Hepatocyte (in vitro differentiated cells): ENCODE measurements around the gene TEX22.

Experiments
- EZH2 ChIP-seq: fragments of 200-600 bp; sonication (generic); IDR thresholded peaks from 2 replicates; pipeline ENCODE4 v1.6.1; 2016; ENCODE audit warnings: antibody characterized with exemption, mild to moderate bottlenecking, borderline replicate concordance
- EZH2phosphoT487 ChIP-seq: fragments of 200-600 bp; sonication (generic); IDR thresholded peaks from one replicate; pipeline ENCODE4 v1.6.1; 2018; ENCODE audit warnings: antibody characterized with exemption, mild to moderate bottlenecking, low read depth, moderate library complexity; ENCODE audit not compliant: unreplicated experiment, severe bottlenecking
- TF ChIP-seq, protein P1 (sequence below): fragments of 200-600 bp; sonication (generic); IDR thresholded peaks from 2 replicates; pipeline ENCODE4 v1.5.1; 2016; ENCODE audit warnings: antibody characterized with exemption, mild to moderate bottlenecking; ENCODE audit not compliant: poor library complexity

DNA sequence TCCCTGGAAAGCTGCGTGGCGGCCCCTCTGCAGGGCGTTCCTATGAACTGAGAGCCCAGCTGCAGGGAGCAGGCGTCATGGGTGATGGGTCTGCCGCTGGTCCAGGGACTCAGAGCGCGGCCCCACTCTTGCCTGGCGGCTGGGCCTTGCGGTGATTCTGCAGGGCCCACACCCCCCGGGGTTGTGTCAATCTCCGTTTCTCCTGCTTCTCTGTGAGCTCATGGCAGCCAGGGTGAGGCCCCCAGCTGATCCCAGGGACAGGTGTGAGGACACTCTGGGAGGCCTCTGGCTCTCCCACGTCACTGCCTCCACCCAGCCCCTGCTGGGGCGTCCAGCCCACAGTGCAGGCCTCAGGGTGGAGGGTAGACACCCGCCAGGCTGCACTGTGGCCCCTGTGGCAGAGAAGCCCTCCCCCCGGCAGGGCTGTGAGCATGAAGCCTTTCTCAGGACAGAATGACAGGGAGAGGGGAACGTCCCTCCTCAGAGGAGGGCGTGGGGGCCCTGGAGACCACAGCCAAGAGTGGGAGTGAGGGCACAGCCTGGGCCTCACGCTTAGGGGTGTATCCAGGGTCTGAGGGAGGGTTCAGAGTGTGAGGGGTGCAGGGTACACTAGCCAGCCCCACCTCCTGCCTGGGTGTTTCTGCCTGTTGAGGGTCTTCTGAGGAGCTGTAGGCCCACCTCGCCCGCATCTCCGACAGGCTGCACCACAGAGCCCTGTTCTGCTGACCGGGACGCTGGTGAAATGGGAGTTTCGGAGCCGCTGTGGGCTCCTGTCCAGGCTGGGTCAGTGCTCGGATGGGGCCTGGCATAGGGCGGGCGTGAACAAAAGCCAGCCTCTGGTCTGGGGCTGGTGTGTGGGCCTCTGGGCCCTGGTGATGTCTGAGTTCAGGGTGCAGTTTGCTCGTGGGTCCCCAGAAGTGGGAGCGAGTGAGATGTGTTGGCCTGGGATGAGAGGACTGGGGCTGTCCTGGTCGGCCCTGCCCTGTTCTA is 49.6 kb downstream of the TEX22 start:
- TF ChIP-seq, protein P1, sequence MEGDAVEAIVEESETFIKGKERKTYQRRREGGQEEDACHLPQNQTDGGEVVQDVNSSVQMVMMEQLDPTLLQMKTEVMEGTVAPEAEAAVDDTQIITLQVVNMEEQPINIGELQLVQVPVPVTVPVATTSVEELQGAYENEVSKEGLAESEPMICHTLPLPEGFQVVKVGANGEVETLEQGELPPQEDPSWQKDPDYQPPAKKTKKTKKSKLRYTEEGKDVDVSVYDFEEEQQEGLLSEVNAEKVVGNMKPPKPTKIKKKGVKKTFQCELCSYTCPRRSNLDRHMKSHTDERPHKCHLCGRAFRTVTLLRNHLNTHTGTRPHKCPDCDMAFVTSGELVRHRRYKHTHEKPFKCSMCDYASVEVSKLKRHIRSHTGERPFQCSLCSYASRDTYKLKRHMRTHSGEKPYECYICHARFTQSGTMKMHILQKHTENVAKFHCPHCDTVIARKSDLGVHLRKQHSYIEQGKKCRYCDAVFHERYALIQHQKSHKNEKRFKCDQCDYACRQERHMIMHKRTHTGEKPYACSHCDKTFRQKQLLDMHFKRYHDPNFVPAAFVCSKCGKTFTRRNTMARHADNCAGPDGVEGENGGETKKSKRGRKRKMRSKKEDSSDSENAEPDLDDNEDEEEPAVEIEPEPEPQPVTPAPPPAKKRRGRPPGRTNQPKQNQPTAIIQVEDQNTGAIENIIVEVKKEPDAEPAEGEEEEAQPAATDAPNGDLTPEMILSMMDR: no peak
- TF ChIP-seq EZH2 (no peak), EZH2phosphoT487 (no peak)
